GM23248 (cell line): ENCODE data around the gene B4GALT5.

Experiments
- EZH2 ChIP-seq: fragments of 200-600 bp; sonication (generic); IDR thresholded peaks from 2 replicates; pipeline ENCODE4 v1.6.1; 2018; ENCODE audit warnings: antibody characterized with exemption, mild to moderate bottlenecking; ENCODE audit not compliant: insufficient read depth, poor library complexity, severe bottlenecking
- EZH2phosphoT487 ChIP-seq: fragments of 200-600 bp; sonication (generic); IDR thresholded peaks from 2 replicates; pipeline ENCODE4 v1.6.1; 2018; ENCODE audit warnings: antibody characterized with exemption, moderate library complexity, mild to moderate bottlenecking, low read depth; ENCODE audit not compliant: insufficient read depth

- no peak for TF ChIP-seq EZH2
- no peak for TF ChIP-seq EZH2phosphoT487
Measured at GRCh38 chr20:49681850-49682216, 31.8 kb downstream of the B4GALT5 start.
